CD14-positive monocyte (primary cell): ENCODE measurements around the gene NUDT9. TPM values are rescaled to one million over a fixed set of nuclear protein-coding genes. Genes with fewer than 3 reads are reported as not detected.
"Not testable (repeated sequence)": the region's sequence is repeated elsewhere in the genome, so short reads cannot be mapped to it uniquely, and the experiment has no call there.

Experiments
- DNase-seq, 3 donors: peaks; one replicate each; pipeline ENCODE4 v3.0.0-alpha.2; 2011 to 2022
- H2AFZ ChIP-seq: 2 replicates; pipeline ENCODE4 v1.6.0; 2012; ENCODE audit warnings: mild to moderate bottlenecking, low read depth, low read length, inconsistent platforms; ENCODE audit not compliant: insufficient read depth, poor library complexity, severe bottlenecking
- H3K27ac ChIP-seq, 2 donors: 1 replicate in 1 of 2; 2 replicates in 1 of 2; pipeline ENCODE4 v1.5.1; 2012 to 2013; ENCODE audit warnings: low read length in 2 of 2, control low read depth in 1 of 2, inconsistent platforms in 1 of 2, low read depth in 1 of 2, mild to moderate bottlenecking in 1 of 2
- H3K27me3 ChIP-seq, 2 donors: one replicate each; pipeline versions ENCODE4 v1.6.0 to v1.6.1; 2011 to 2013; ENCODE audit warnings: low read length in 2 of 2; ENCODE audit not compliant: control insufficient read depth in 2 of 2, insufficient read depth in 2 of 2
- H3K36me3 ChIP-seq, 2 donors: replicated peaks in 1 of 2; 1 replicate in 1 of 2; 2 replicates in 1 of 2; pipeline versions ENCODE4 v1.5.1 to v1.6.1; 2012 to 2013; ENCODE audit warnings: low read length in 2 of 2, control low read depth in 1 of 2, inconsistent platforms in 1 of 2, mild to moderate bottlenecking in 1 of 2; ENCODE audit not compliant: insufficient read depth in 2 of 2, control insufficient read depth in 1 of 2
- H3K4me1 ChIP-seq, 2 donors: 1 replicate in 1 of 2; 2 replicates in 1 of 2; pipeline versions ENCODE4 v1.5.1 to v1.6.1; 2012 to 2013; ENCODE audit warnings: low read length in 2 of 2, control low read depth in 1 of 2, inconsistent platforms in 1 of 2, mild to moderate bottlenecking in 1 of 2, moderate library complexity in 1 of 2; ENCODE audit not compliant: insufficient read depth in 2 of 2, control insufficient read depth in 1 of 2
- H3K4me2 ChIP-seq: replicated peaks from 2 replicates; pipeline ENCODE3; 2012; ENCODE audit warnings: low read length, moderate library complexity, mild to moderate bottlenecking; ENCODE audit not compliant: poor library complexity, severe bottlenecking; ENCODE audit errors: extremely low read depth
- H3K4me3 ChIP-seq, 3 experiments: fragments of 200-600 bp in 1 of 3; sonication (generic) in 1 of 3; replicated peaks in 1 of 3; 1 replicate in 2 of 3; 2 replicates in 1 of 3; pipeline ENCODE4 v1.5.1; 2011 to 2013; ENCODE audit warnings: low read length in 3 of 3, mild to moderate bottlenecking in 3 of 3, control low read depth in 2 of 3, low read depth in 2 of 3, inconsistent platforms in 1 of 3, moderate library complexity in 1 of 3
- H3K79me2 ChIP-seq: 2 replicates; pipeline ENCODE4 v1.6.0; 2012; ENCODE audit warnings: mild to moderate bottlenecking, control low read depth, inconsistent platforms, low read length, moderate library complexity; ENCODE audit not compliant: insufficient read depth
- H3K9ac ChIP-seq: 2 replicates; pipeline ENCODE4 v1.6.0; 2017; ENCODE audit warnings: low read length, mild to moderate bottlenecking; ENCODE audit not compliant: insufficient read depth, poor library complexity, severe bottlenecking
- H3K9me3 ChIP-seq, 2 donors: replicated peaks in 1 of 2; 1 replicate in 1 of 2; 2 replicates in 1 of 2; pipeline versions ENCODE4 v1.5.1 to v1.6.1; 2012 to 2013; ENCODE audit warnings: low read length in 2 of 2, control low read depth in 1 of 2; ENCODE audit not compliant: control insufficient read depth in 1 of 2, insufficient read depth in 1 of 2
- H4K20me1 ChIP-seq: 2 replicates; pipeline ENCODE4 v1.6.0; 2012; ENCODE audit warnings: mild to moderate bottlenecking, low read length, control low read depth, moderate library complexity; ENCODE audit not compliant: insufficient read depth
- H3K27ac Mint-ChIP-seq, 7 donors: one replicate each; pipeline ENCODE4 v1.8.0; 2020; ENCODE audit warnings: mild to moderate bottlenecking in 7 of 7, mixed read lengths in 7 of 7, moderate library complexity in 6 of 7, inconsistent platforms in 2 of 7
- H3K27me3 Mint-ChIP-seq, 3 donors: one replicate each; pipeline ENCODE4 v1.8.0; 2021 to 2022; ENCODE audit warnings: low read depth in 3 of 3, mild to moderate bottlenecking in 3 of 3, mixed read lengths in 3 of 3, moderate library complexity in 3 of 3, inconsistent platforms in 1 of 3
- H3K36me3 Mint-ChIP-seq, 2 donors: one replicate each; pipeline ENCODE4 v1.8.0; 2020; ENCODE audit warnings: mixed read lengths in 2 of 2, inconsistent platforms in 1 of 2, mild to moderate bottlenecking in 1 of 2
- H3K4me1 Mint-ChIP-seq: one replicate; pipeline ENCODE4 v1.8.0; 2020; ENCODE audit warnings: mild to moderate bottlenecking, mixed read lengths
- H3K4me3 Mint-ChIP-seq, 2 donors: one replicate each; pipeline ENCODE4 v1.8.0; 2020; ENCODE audit warnings: mild to moderate bottlenecking in 2 of 2, mixed read lengths in 2 of 2, moderate library complexity in 1 of 2
- H3K9me3 Mint-ChIP-seq, 7 donors: one replicate each; pipeline ENCODE4 v1.8.0; 2020 to 2022; ENCODE audit warnings: mixed read lengths in 7 of 7, mild to moderate bottlenecking in 6 of 7, moderate library complexity in 6 of 7, inconsistent platforms in 2 of 7
- CTCF ChIP-seq: fragments of 200-600 bp; IDR thresholded peaks from one replicate; pipeline ENCODE4 v1.8.0; 2022; ENCODE audit warnings: antibody characterized with exemption, mild to moderate bottlenecking
- WGBS: methylation state at CpG from one replicate; pipeline ENCODE4 v1.1.5; 2013; ENCODE audit warnings: missing lambda C conversion rate; ENCODE audit not compliant: insufficient coverage; 5-methylcytosine and 5-hydroxymethylcytosine counted together
- intact Hi-C, 2 donors: fragments of 100-400 bp; cut with micrococcal nuclease; formaldehyde crosslinking; loops; one replicate each; pipeline versions ENCODE4 v1.15.0 to v1.15.1; 2023
- polyA plus RNA-seq, 3 donors: library from polyadenylated mRNA; depleted of rRNA in 1 of 3; unstranded in 2 of 3; stranded (reverse) in 1 of 3; fragments of 300-500 nt in 2 of 3; fragments of >200 nt in 1 of 3; fragmentation: Illumina TruSeq in 2 of 3; gene quantifications; 1 replicate in 2 of 3; 2 replicates in 1 of 3; pipeline ENCODE4 v1.2.3, GENCODE V29; 2012 to 2021

Gene NUDT9
- polyA plus RNA-seq, 3 donors, result 9.6 to 14.3 (median 12.5) TPM

- WGBS, result 75% methylated on average over 1 of the region's 3 CpGs
- Histone ChIP-seq H3K27me3 (no peaks in the 10 kb centered on the region), H3K4me2 (no peak overlapping the region), H2AFZ (no peak overlapping the region), H4K20me1 (no peaks in the 10 kb centered on the region), H3K4me1 (peaks cover 5% of the 10 kb centered on the region in 2 donors), H3K79me2 (no peaks in the 10 kb centered on the region), H3K36me3 (no peaks in the 10 kb centered on the region), H3K9me3 (peaks cover 0 to 8% of the 10 kb centered on the region in 2 donors), H3K27ac (no peak overlapping the region), H3K4me3 (no peak overlapping the region), H3K9ac (no peak overlapping the region)
- H3K4me3 Mint-ChIP-seq, result no peak overlapping the region
- no peaks in the 10 kb centered on the region for H3K36me3 Mint-ChIP-seq
- H3K4me1 Mint-ChIP-seq, result peaks cover 4% of the 10 kb centered on the region
- H3K27me3 Mint-ChIP-seq, result peaks cover 0 to 4% (median 2%) of the 10 kb centered on the region in 3 donors
- no peak for DNase-seq
- H3K9me3 Mint-ChIP-seq, result peaks cover 2 to 17% (median 6%) of the 10 kb centered on the region in 7 donors
- no peak overlapping the region for H3K27ac Mint-ChIP-seq
- no peak for TF ChIP-seq CTCF
- intact Hi-C loops, result no loop called here
These were observed 5.4 kb upstream of the NUDT9 start for GRCh38 chr4:87416965-87417364.

- H3K4me3 ChIP-seq, H3K27me3 ChIP-seq, H3K9me3 ChIP-seq, H3K4me1 Mint-ChIP-seq, DNase-seq, H3K4me2 ChIP-seq, intact Hi-C loops, H3K4me3 Mint-ChIP-seq, H3K36me3 Mint-ChIP-seq, H3K9ac ChIP-seq, H3K27ac Mint-ChIP-seq, H4K20me1 ChIP-seq, H2AFZ ChIP-seq, H3K27me3 Mint-ChIP-seq, H3K36me3 ChIP-seq, H3K27ac ChIP-seq, H3K79me2 ChIP-seq: not testable (repeated sequence)
- peaks cover 11 to 12% of the 10 kb centered on the region in 2 donors for H3K4me1 ChIP-seq
- no CpG with 5 or more reads among the region's 4 CpGs for WGBS
- peaks cover 2 to 17% (median 6%) of the 10 kb centered on the region in 7 donors for H3K9me3 Mint-ChIP-seq
These were observed 4.0 kb upstream of the NUDT9 start for GRCh38 chr4:87418410-87418809.
